Fibroblast of lung (primary cell): ENCODE measurements around the gene EVPLL. TPM values are rescaled to one million over a fixed set of nuclear protein-coding genes. Genes with fewer than 3 reads are reported as not detected.
A peak's percentile ranks its signal among the peaks of the same experiment; 100 is the strongest.
"Not testable (repeated sequence)": the region's sequence is repeated elsewhere in the genome, so short reads cannot be mapped to it uniquely, and the experiment has no call there.

ENCODE experiments used
- DNase-seq, 2 donors: peaks; one replicate each; pipeline versions ENCODE4 v3.0.0 to v3.0.0-alpha.2; 2010; ENCODE audit warnings: low read depth in 2 of 2
- H2AFZ ChIP-seq: 2 replicates; pipeline ENCODE4 v1.5.1; 2012; ENCODE audit warnings: low read length, control low read depth, inconsistent platforms
- H3K27ac ChIP-seq: 2 replicates; pipeline ENCODE4 v1.5.1; 2011; ENCODE audit warnings: low read length, control low read depth; ENCODE audit not compliant: insufficient read depth
- H3K27me3 ChIP-seq: 2 replicates; pipeline ENCODE4 v1.5.1; 2011; ENCODE audit warnings: mild to moderate bottlenecking, low read length; ENCODE audit not compliant: control insufficient read depth, insufficient read depth
- H3K36me3 ChIP-seq: 2 replicates; pipeline ENCODE4 v1.5.1; 2011; ENCODE audit warnings: low read length; ENCODE audit not compliant: control insufficient read depth, insufficient read depth
- H3K4me1 ChIP-seq: 2 replicates; pipeline ENCODE4 v1.5.1; 2011; ENCODE audit warnings: low read length; ENCODE audit not compliant: control insufficient read depth, insufficient read depth; ENCODE audit errors: extremely low read depth
- H3K4me2 ChIP-seq: 2 replicates; pipeline ENCODE4 v1.5.1; 2011; ENCODE audit warnings: low read length, control low read depth; ENCODE audit not compliant: insufficient read depth; ENCODE audit errors: extremely low read depth
- H3K4me3 ChIP-seq, 4 experiments: fragments of 200-600 bp in 1 of 4; sonication (generic) in 1 of 4; replicated peaks in 1 of 4; 2 replicates each; pipeline ENCODE4 v1.5.1; 2011 to 2016; ENCODE audit warnings: low read length in 4 of 4, low read depth in 3 of 4, mild to moderate bottlenecking in 3 of 4, control low read depth in 2 of 4, inconsistent platforms in 1 of 4, mixed read lengths in 1 of 4; ENCODE audit not compliant: insufficient read depth in 1 of 4; ENCODE audit errors: control extremely low read depth in 1 of 4
- H3K79me2 ChIP-seq: 2 replicates; pipeline ENCODE4 v1.5.1; 2012; ENCODE audit warnings: mild to moderate bottlenecking, low read length, inconsistent platforms; ENCODE audit not compliant: control insufficient read depth, insufficient read depth
- H3K9ac ChIP-seq: 2 replicates; pipeline ENCODE4 v1.5.1; 2011; ENCODE audit warnings: mild to moderate bottlenecking, low read length, control low read depth; ENCODE audit not compliant: insufficient read depth
- H3K9me3 ChIP-seq: 2 replicates; pipeline ENCODE4 v1.5.1; 2012; ENCODE audit warnings: low read depth, low read length; ENCODE audit not compliant: control insufficient read depth, insufficient read depth
- H4K20me1 ChIP-seq: 2 replicates; pipeline ENCODE4 v1.5.1; 2011; ENCODE audit warnings: low read length; ENCODE audit not compliant: control insufficient read depth, insufficient read depth; ENCODE audit errors: extremely low read depth
- polyA plus RNA-seq, 2 donors: library from polyadenylated mRNA; depleted of rRNA in 1 of 2; stranded (reverse) in 1 of 2; unstranded in 1 of 2; fragments of >200 nt; gene quantifications; 2 replicates each; pipeline ENCODE4 v1.2.1, GENCODE V29; 2011 to 2012; ENCODE audit warnings: missing spikeins in 1 of 2
- total RNA-seq: library from RNA; depleted of rRNA; stranded (reverse); fragments of >200 nt; gene quantifications from 2 replicates; pipeline ENCODE4 v1.2.1, GENCODE V29; 2014

Gene EVPLL
- total and polyA plus RNA-seq, 2 donors (not counting 1 experiment from before 2014, with no cell fraction given) = not detected

DNA sequence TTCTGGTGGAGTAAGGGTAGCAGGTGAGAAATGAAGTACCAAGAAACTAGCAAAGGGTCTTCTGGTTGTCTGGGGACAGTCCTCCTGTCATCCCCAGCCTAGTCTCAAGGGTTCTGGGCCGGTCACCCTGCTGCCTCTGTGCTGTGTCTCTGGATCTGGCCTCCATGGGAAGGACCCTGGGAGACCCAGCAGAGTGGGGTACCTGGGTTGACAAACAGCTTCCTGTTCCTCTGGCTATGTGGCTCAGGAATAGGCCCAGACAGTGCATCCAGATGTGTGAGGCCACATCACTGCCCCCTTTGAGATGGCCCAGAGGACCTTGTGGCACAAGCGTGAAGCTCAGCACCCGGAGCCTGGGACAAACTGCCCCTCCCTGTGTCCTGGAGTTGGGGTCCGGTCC lies 10.7 kb downstream of the EVPLL start:
- H4K20me1 ChIP-seq, H3K4me3 ChIP-seq, H3K9me3 ChIP-seq, H3K27me3 ChIP-seq, H3K9ac ChIP-seq, H3K79me2 ChIP-seq, H3K4me1 ChIP-seq, DNase-seq, H2AFZ ChIP-seq, H3K27ac ChIP-seq, H3K36me3 ChIP-seq, H3K4me2 ChIP-seq: not testable (repeated sequence)

DNA sequence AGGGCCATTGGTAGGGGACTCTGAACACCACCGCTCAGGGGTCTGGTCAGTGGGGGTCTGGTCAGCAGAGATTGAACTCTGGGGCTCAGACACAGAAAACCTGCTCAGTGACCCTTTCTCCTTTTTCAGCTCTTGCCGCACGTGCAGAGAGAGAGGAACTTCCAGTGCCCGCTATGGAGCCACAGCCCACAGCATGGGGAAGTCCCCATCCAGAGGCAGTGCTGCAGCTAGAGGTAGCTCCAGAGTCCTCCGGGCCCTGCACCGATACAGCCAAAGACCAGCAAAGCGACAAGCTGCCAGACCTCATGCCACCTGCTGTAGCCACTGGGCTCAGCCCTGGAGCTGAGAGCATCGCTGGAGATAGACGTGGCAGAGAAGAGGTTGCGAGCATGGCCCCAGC lies 11.2 kb downstream of the EVPLL start:
- not testable (repeated sequence) for H3K27me3 ChIP-seq, H2AFZ ChIP-seq, H3K27ac ChIP-seq, H3K79me2 ChIP-seq, H3K4me1 ChIP-seq, H3K4me3 ChIP-seq, H3K9me3 ChIP-seq, H3K4me2 ChIP-seq, H4K20me1 ChIP-seq, H3K9ac ChIP-seq, DNase-seq, H3K36me3 ChIP-seq

DNA sequence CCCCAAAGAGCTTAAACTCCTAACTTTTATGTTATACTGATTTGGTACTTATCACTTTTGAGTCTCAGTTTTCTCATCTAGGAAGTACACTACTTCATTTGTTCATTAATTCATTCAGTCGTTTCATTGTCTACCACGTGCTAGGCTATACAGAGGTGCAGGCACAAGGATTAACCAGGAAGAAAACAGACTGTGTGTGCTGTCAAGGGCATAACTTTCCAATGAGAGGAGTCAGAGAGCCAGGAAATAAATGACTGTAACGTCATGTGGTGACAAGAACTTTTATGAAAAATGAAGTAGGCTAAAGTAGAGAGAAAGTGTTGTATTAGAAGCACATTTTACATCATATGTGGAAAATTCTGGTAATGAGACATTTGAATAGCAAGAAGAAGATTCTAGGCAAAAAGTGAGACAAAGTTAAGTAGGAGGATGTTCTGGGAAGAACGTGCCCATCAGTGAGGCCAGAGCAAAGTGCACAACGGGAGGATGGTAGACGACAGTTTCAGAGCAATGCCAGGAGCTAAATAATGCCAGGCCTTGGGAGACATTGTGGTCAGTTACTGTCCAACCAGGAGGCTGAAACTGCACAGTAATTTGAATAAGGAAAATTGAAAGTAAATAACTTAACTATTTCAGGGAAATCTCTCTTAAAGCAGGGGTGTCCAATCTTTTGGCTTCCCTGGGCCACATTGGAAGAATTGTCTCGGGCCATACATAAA lies 24.5 kb downstream of the EVPLL start:
- not testable (repeated sequence) for DNase-seq

DNA sequence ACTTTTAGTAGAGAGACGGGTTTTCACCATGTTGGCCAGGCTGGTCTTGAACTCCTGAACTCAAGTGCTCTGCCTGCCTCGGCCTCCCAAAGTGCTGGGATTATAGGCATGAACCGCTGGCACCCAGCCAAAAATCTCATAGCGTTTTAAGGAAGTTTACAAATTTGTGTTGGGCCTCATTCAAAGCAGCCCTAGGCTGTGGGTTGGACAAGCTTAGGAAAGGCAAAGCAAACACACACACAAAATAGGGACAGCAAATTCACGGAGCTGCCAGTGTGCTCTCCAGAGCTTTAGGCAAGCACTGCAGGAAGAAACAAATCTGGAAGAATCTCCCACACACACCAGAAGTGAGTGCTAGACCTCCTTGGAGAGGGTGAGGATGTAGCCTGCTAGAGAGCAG lies 25.6 kb downstream of the EVPLL start:
- H3K4me1 ChIP-seq, H3K4me2 ChIP-seq, H3K9me3 ChIP-seq, H3K79me2 ChIP-seq, H2AFZ ChIP-seq, H3K4me3 ChIP-seq, H3K27ac ChIP-seq, H3K27me3 ChIP-seq, H3K9ac ChIP-seq, H3K36me3 ChIP-seq, H4K20me1 ChIP-seq, DNase-seq: not testable (repeated sequence)

More for the DNA sequence above, 24.5 kb downstream of the EVPLL start:
- not testable (repeated sequence) for H3K4me3 ChIP-seq, H3K79me2 ChIP-seq, H4K20me1 ChIP-seq, H3K9ac ChIP-seq, H3K9me3 ChIP-seq, H3K27ac ChIP-seq, H3K27me3 ChIP-seq, H3K4me2 ChIP-seq, H2AFZ ChIP-seq, H3K4me1 ChIP-seq, H3K36me3 ChIP-seq

DNA sequence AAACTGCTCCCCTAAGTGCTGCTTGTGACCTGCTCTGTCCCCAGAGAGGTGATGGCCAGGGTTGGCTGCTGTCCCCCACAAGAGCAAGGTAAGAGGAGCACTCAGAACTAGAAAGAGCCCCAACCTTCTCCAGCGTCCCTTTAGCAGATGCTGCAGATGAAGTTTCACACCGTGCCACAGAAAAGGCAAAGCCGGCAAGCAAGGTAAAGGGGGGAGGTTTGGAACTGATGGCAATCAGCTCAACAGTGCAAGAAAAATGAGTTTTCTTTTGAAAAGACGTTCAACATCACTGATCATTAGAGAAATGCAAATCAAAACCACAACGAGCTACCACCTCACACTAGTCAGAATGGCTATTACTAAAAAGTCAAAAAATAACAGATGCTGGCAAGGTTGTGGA lies 26.0 kb downstream of the EVPLL start:
- not testable (repeated sequence) for DNase-seq, H3K9me3 ChIP-seq, H3K36me3 ChIP-seq, H3K4me3 ChIP-seq, H3K4me1 ChIP-seq, H2AFZ ChIP-seq, H3K4me2 ChIP-seq, H4K20me1 ChIP-seq, H3K9ac ChIP-seq, H3K79me2 ChIP-seq, H3K27ac ChIP-seq, H3K27me3 ChIP-seq

DNA sequence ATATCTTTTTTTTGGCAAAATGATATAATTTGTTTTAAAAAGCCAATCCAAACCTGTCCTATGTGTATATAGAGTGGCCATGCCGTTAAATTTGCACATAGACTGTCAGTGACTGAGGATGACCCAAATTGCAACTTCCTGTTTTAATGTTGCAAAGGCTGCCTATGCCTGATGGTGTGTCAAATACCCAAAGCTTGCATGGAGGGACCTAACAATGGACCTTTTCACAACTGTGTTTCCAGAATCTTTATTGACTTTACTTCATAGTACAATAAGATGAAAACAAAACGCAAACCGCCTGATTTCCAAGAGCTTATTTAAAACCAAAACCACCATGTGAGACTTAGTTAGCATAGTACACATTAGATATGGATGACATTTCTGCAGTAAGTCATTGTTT lies 31.3 kb downstream of the EVPLL start:
- H3K79me2 ChIP-seq, H3K27ac ChIP-seq, H3K36me3 ChIP-seq, H3K4me2 ChIP-seq, H2AFZ ChIP-seq, H4K20me1 ChIP-seq, DNase-seq, H3K9me3 ChIP-seq, H3K4me3 ChIP-seq, H3K4me1 ChIP-seq, H3K9ac ChIP-seq, H3K27me3 ChIP-seq: not testable (repeated sequence)

DNA sequence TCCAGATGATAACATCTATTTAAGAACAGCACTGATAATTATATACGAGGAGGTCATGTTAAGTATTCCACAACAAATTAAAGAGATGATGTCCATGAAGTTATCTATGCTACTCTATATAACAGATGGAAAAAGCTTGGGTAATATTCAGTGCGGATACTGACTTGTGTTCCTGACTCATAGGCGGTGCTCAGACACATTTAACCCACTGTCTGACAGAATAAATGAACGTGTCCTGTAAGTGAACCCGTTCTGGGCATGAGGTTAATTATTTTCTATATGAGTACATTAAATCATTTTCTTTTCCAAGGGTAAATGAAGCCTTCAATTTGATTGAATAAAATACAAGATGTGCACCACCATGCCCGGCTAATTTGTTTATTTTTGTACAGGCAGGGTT lies 31.7 kb downstream of the EVPLL start:
- H4K20me1 ChIP-seq, H3K27ac ChIP-seq, H3K27me3 ChIP-seq, H3K4me1 ChIP-seq, H2AFZ ChIP-seq, H3K36me3 ChIP-seq, H3K9ac ChIP-seq, H3K4me3 ChIP-seq, H3K9me3 ChIP-seq, H3K79me2 ChIP-seq, H3K4me2 ChIP-seq: not testable (repeated sequence)
- DNase-seq = peak; percentile 10 to 44
